ENCODE results near the gene COPG2.

- no peak for TF ChIP-seq POLR2A (IDR thresholded peaks at IDR 0.05; ENCODE audit: control extremely low read depth in 1 of 2, low read depth in 2 of 2, low read length in 2 of 2)
- no peak for TF ChIP-seq CHD7 (IDR thresholded peaks at IDR 0.05; ENCODE audit: insufficient replicate concordance, low read length)
- no peak for TF ChIP-seq GABPA (IDR thresholded peaks at IDR 0.05; ENCODE audit: borderline replicate concordance, insufficient read depth, low read length)
- TF ChIP-seq JUND (IDR thresholded peaks at IDR 0.05; ENCODE audit: low read length): no peak
Observed at GRCh38 chr7:130655286-130655685, 13.3 kb downstream of the COPG2 start.

All from H1 (cell line).